Colonic mucosa (tissue), 4 donors: ENCODE results near the gene SMARCAD1. TPM values are rescaled to one million over a fixed set of nuclear protein-coding genes. Genes with fewer than 3 reads are reported as not detected.

Experiments
- DNase-seq: peaks from one replicate; pipeline ENCODE4 v3.0.0-alpha.2; 2020
- H3K27ac ChIP-seq: fragments of 200-600 bp; one replicate; pipeline ENCODE4 v1.8.0; 2021
- H3K27me3 ChIP-seq: fragments of 200-600 bp; one replicate; pipeline ENCODE4 v1.8.0; 2021
- H3K36me3 ChIP-seq: fragments of 200-600 bp; one replicate; pipeline ENCODE4 v1.8.0; 2021
- H3K4me1 ChIP-seq: fragments of 200-600 bp; one replicate; pipeline ENCODE4 v1.8.0; 2021; ENCODE audit warnings: mild to moderate bottlenecking
- H3K4me3 ChIP-seq: fragments of 200-600 bp; one replicate; pipeline ENCODE4 v1.8.0; 2021
- H3K9ac ChIP-seq, 2 donors: one replicate each; pipeline ENCODE4 v1.7.0; 2013; ENCODE audit warnings: control low read depth in 2 of 2, low read depth in 2 of 2, low read length in 2 of 2
- H3K9me3 ChIP-seq: fragments of 200-600 bp; one replicate; pipeline ENCODE4 v1.8.0; 2021
- intact Hi-C: fragments of 100-400 bp; cut with DNase I; formaldehyde crosslinking; loops from one replicate; pipeline ENCODE4 v1.14.1; 2022
- total RNA-seq, 2 donors: library from RNA; stranded (reverse); fragmentation: NEBNext Ultra II Directional in 1 of 2; extraction: Animal tissue kit (Norgen Biotek cat#: 25700) in 1 of 2; gene quantifications; one replicate each; pipeline ENCODE4 v1.2.1, GENCODE V29; 2021
- TF ChIP-seq, protein P1 (sequence below): fragments of 200-600 bp; IDR thresholded peaks from one replicate; pipeline ENCODE4 v1.8.0; 2022; ENCODE audit warnings: antibody characterized with exemption, mild to moderate bottlenecking
- donor health status: healthy.
- donor health status: DM: no; HTN: no; CAD: no.
- donor health status: DM: no; HTN: no; CAD: no.

Gene SMARCAD1
- total RNA-seq, 2 donors from 2014 or later, result 15.3 to 18.2 TPM

DNA sequence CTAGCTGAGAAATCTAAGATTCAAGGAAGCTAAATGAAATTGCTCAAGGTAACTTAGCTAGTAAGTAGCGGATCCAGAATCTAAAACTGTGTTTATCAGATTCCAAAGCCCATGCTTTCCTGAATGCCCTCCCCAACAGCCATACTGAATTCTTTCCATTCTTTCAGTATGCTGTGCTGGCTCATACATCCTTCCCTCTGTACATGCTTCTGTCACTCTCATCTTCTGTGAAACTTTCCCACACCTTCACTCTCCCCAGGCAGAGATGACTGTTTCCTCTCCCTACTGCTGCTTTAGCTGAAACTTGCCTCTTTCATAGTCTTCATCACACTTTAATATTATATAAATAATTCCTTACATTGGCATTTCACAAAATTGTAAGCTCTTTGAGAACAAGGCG is 39.3 kb upstream of the SMARCAD1 start:
- Histone ChIP-seq H3K27ac (no peak overlapping the region), H3K9ac (no peak overlapping the region), H3K9me3 (no peaks in the 10 kb centered on the region), H3K27me3 (no peaks in the 10 kb centered on the region), H3K4me3 (no peak overlapping the region), H3K36me3 (no peaks in the 10 kb centered on the region), H3K4me1 (no peaks in the 10 kb centered on the region)
- TF ChIP-seq, protein P1, sequence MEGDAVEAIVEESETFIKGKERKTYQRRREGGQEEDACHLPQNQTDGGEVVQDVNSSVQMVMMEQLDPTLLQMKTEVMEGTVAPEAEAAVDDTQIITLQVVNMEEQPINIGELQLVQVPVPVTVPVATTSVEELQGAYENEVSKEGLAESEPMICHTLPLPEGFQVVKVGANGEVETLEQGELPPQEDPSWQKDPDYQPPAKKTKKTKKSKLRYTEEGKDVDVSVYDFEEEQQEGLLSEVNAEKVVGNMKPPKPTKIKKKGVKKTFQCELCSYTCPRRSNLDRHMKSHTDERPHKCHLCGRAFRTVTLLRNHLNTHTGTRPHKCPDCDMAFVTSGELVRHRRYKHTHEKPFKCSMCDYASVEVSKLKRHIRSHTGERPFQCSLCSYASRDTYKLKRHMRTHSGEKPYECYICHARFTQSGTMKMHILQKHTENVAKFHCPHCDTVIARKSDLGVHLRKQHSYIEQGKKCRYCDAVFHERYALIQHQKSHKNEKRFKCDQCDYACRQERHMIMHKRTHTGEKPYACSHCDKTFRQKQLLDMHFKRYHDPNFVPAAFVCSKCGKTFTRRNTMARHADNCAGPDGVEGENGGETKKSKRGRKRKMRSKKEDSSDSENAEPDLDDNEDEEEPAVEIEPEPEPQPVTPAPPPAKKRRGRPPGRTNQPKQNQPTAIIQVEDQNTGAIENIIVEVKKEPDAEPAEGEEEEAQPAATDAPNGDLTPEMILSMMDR, result no peak
- DNase-seq, result no peak
- intact Hi-C loops, result no loop called here

DNA sequence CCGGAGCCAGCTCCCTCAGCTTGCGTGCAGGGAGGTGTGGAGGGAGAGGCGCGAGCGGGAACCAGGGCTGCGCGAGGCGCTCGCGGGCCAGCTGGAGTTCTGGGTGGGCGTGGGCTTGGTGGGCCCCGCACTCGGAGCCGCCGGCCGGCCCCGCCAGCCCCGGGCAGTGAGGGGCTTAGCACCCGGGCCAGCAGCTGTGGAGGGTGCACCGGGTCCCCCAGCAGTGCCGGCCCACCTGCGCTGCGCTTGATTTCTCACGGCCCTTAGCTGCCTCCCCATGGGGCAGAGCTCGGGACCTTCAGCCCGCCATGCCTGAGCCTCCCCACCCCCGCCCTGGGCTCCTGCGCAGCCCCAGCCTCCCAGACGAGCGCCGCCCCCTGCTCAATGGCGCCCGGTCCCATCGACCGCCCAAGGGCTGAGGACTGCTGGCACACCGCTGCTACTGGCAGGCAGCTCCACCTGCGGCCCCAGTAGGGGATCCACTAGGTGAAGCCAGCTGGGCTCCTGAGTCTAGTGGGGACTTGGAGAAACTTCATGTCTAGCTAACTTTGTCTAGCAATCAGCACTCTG is 37.8 kb upstream of the SMARCAD1 start:
- no peaks in the 10 kb centered on the region for H3K4me1 ChIP-seq
- no peak for DNase-seq
- TF ChIP-seq, protein P1, result no peak
- H3K27ac ChIP-seq, result no peak overlapping the region
- no peaks in the 10 kb centered on the region for H3K9me3 ChIP-seq
- H3K27me3 ChIP-seq, result no peaks in the 10 kb centered on the region
- no peak overlapping the region for H3K4me3 ChIP-seq
- H3K36me3 ChIP-seq, result no peaks in the 10 kb centered on the region
- intact Hi-C loops, result no loop called here
- H3K9ac ChIP-seq, result no peak overlapping the region

DNA sequence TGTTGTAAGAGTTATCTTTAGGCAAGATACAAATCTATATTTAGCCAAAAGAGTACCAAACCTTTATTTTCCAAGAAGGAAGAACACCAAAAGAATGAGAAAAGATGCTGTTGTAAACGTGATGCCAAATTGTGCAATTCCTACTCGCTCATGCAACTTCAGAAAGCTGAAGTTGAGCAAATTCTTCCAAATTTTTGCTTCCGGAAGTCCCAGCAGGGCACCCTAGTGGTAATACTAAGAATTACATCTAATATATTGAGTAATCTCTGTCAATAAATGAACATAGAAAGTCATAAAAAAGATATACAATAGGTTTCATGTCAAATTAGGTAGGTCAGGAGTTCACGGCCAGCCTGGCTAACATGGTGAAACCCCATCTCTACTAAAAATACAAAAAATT is 36.0 kb upstream of the SMARCAD1 start:
- H3K4me1 ChIP-seq, result no peaks in the 10 kb centered on the region
- no peaks in the 10 kb centered on the region for H3K27me3 ChIP-seq
- H3K4me3 ChIP-seq, result no peak overlapping the region
- no peaks in the 10 kb centered on the region for H3K9me3 ChIP-seq
- TF ChIP-seq, protein P1, result no peak
- H3K27ac ChIP-seq, result no peak overlapping the region
- no peak for DNase-seq
- no peak overlapping the region for H3K9ac ChIP-seq
- intact Hi-C loops, result no loop called here
- H3K36me3 ChIP-seq, result no peaks in the 10 kb centered on the region

DNA sequence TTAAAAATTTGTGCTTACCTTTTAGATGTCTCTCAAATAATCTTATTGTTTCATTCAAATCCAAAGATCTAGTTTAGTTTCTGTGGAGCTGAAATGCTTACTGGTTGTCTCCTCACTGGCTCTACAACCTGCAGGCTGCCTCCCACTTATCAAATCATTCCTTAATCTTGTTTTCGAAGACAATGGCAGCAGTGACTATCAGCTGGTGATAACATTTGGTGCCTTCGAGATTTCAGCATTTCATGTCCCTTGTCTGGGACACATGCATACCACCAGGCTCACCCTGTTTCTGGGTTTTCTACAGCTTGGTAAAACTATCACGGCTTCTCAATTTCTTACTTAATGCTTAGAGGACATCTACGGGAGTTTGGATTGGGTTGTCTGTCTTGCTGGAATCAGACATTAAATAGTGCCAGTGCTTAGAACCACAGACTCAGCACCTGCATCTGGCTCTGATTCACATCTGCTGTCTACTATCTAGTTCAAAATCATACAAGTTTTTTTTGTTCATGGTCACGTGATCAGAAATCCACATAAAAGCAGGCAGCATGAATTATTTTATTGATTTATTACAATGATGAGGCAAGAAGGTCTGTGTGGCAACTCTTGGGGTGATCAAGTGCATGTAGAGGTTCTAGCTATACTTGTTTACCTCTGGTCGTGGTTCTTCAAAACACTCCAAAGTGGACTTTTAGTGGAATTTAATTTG is 32.0 kb upstream of the SMARCAD1 start:
- intact Hi-C loops, result no loop called here
- no peak overlapping the region for H3K27ac ChIP-seq

DNA sequence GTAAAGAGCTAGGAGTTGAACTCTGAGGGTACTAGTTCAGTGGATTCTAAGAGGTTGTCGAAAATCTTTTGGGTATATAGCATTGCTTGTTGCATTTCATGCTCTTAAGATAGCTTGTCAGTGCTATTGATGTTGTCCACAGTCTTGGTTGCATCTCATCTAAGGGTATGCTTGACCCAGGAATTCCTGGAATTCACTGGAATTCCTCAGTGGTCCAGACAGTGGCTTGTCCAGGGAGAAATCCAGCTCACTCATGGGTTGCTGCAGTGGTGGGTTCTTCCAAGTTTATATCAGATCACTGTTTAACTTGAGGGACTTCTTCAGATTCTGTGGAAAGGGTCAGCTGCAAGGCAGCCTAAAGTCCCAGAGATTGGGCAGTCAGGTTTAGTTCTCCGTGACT is 29.8 kb upstream of the SMARCAD1 start:
- intact Hi-C loops, result no loop called here
- H3K9me3 ChIP-seq, result no peaks in the 10 kb centered on the region
- no peaks in the 10 kb centered on the region for H3K27me3 ChIP-seq
- DNase-seq, result no peak
- no peak overlapping the region for H3K27ac ChIP-seq
- H3K9ac ChIP-seq, result no peak overlapping the region
- H3K4me1 ChIP-seq, result no peaks in the 10 kb centered on the region
- TF ChIP-seq, protein P1, result no peak
- H3K36me3 ChIP-seq, result no peaks in the 10 kb centered on the region
- H3K4me3 ChIP-seq, result no peak overlapping the region

More for the DNA sequence above, 32.0 kb upstream of the SMARCAD1 start:
- no peaks in the 10 kb centered on the region for H3K36me3 ChIP-seq
- no peaks in the 10 kb centered on the region for H3K4me1 ChIP-seq
- no peak overlapping the region for H3K4me3 ChIP-seq
- H3K27me3 ChIP-seq, result no peaks in the 10 kb centered on the region
- TF ChIP-seq, protein P1, result no peak
- no peak overlapping the region for H3K9ac ChIP-seq
- DNase-seq, result no peak
- no peaks in the 10 kb centered on the region for H3K9me3 ChIP-seq
